Fibroblast of mammary gland (primary cell): ENCODE measurements around the gene MCTP2.

ENCODE experiments used
- DNase-seq: peaks from one replicate; pipeline ENCODE4 v3.0.0-alpha.2; 2010; ENCODE audit warnings: low read depth
- H3K4me3 ChIP-seq: 2 replicates; pipeline ENCODE4 v1.5.1; 2011; ENCODE audit warnings: low read depth, mild to moderate bottlenecking, low read length, moderate library complexity; ENCODE audit not compliant: control insufficient read depth
- TF ChIP-seq, protein P1 (sequence below): conservative IDR thresholded peaks from 2 replicates; pipeline ENCODE4 v1.5.1; 2011; ENCODE audit warnings: low read depth, low read length, inconsistent platforms; ENCODE audit not compliant: control insufficient read depth, insufficient read depth

MCTP2 gene

GRCh38 chr15:94352636-94353487 is 121.5 kb downstream of the MCTP2 start:
- DNase-seq: peak; percentile 1
- TF ChIP-seq, protein P1, sequence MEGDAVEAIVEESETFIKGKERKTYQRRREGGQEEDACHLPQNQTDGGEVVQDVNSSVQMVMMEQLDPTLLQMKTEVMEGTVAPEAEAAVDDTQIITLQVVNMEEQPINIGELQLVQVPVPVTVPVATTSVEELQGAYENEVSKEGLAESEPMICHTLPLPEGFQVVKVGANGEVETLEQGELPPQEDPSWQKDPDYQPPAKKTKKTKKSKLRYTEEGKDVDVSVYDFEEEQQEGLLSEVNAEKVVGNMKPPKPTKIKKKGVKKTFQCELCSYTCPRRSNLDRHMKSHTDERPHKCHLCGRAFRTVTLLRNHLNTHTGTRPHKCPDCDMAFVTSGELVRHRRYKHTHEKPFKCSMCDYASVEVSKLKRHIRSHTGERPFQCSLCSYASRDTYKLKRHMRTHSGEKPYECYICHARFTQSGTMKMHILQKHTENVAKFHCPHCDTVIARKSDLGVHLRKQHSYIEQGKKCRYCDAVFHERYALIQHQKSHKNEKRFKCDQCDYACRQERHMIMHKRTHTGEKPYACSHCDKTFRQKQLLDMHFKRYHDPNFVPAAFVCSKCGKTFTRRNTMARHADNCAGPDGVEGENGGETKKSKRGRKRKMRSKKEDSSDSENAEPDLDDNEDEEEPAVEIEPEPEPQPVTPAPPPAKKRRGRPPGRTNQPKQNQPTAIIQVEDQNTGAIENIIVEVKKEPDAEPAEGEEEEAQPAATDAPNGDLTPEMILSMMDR: no peak
- H3K4me3 ChIP-seq: no peak overlapping the region

DNA sequence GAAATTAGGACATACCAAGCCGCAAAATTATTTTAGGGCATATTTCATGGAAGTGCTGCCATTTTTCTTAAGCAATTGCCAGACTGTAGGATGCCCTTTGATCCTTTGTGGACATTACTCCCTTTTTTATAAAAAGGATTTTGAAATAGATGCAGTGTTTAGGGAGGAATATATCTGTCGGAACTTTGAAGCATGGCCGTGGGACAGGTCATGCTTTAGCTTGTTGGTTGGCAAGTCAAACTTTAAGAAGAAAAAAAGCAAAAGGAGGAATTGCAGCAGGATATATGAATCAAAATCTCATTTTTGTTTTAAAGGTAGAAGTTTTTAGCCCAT is 122.1 kb downstream of the MCTP2 start:
- peak; percentile 2 for DNase-seq
- no peak overlapping the region for H3K4me3 ChIP-seq
- TF ChIP-seq, protein P1: no peak

DNA sequence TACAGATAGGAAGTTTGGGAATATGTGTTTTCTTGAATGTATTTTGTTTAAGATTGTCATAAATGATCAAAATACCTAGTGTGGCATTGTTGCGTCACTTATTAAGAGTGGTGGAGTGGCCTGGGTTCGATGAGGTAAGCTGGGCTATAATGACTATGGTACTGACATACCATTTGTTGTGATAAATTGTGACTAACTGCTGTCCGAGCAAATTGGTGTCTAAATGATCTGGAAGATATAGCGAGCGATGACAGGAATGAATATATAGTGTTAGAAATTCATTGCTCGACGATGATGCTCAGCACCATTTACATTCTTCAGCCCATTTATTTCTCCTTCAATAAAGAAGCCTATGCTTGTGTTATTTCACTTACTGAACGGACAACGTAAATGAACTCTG is 123.3 kb downstream of the MCTP2 start:
- TF ChIP-seq, protein P1: no peak
- no peak for DNase-seq
- no peak overlapping the region for H3K4me3 ChIP-seq

DNA sequence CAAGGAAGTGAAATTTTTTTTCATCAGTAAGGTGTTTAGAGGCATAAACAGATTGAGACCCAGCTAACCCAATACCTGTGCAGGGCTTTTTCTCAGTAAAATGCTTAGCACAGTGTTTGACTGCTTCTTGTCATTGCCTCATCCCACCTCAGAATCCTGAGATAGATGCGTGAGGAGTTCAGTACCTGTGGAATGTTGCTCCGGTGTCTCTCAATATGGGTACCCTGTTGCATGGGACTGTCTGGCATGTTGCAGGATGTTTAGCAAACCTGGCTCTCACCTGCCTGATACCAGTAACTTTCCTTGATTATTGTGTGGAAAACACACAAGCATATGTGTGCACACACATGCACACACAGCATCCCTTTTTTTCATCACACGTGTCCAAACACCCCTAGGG is 128.4 kb downstream of the MCTP2 start:
- DNase-seq: no peak
- H3K4me3 ChIP-seq: no peak overlapping the region
- TF ChIP-seq, protein P1: no peak

DNA sequence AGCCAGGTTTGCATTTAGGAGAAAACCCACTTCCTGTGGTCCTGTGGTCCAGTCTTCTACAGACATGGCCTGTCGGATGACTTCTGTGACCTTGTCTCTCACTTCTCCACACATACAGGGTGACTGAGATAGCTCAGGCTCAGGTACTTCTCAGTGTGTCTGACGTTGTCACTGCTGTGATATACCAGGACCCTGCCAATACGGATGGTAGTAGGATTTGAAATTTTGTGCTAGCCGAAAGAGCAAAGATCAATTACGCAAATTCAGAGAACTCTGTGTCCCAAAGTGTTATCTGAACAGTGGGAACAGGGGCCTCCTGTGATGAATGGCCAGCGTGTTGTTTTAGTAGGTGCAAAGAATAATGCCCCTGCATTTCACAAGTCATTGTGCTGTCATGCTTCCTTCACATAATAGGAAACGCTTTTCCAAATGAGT is 128.9 kb downstream of the MCTP2 start:
- DNase-seq: no peak
- TF ChIP-seq, protein P1: no peak
- no peak overlapping the region for H3K4me3 ChIP-seq

DNA sequence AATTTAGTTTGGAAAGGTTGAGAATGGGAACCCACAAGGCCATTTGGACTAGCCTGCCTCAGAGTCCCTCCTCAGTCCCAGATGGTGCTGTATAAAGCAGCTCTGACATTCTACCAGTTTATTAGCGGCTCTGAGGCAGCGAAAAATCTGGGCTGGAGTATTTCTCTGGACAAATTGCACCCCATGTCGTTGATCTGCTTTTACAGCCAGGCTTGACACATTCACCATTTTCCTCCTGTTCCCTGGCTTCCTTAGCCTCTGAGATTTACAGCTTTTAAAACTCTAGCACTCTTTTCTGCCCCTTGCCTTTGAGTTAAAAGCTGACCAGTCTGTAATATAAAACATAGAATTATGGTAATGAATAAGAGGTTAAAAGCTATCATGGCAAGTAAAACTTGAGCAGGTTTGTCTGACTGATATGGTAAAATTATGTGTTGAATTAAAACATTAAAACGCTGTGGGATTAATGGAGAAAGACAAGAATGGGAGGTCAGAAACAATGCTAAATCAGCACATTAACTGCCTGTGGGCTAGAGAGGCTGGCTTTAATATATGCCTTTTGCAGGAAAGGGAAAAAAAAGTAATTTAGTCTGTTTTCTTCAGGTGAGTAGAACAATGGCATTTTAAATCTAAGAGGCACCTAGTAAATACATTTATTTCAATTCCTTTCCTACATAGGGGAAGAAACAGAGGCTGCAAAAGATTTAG is 131.2 kb downstream of the MCTP2 start:
- no peak for DNase-seq
- H3K4me3 ChIP-seq: no peak overlapping the region
- TF ChIP-seq, protein P1: no peak
